Mucosa of stomach (tissue), 1 donor: ENCODE measurements around the gene RUNX3.

Experiments used
- H3K27me3 ChIP-seq: one replicate; pipeline ENCODE4 v1.7.0; 2013; ENCODE audit warnings: mild to moderate bottlenecking, low read length; ENCODE audit not compliant: control insufficient read depth, insufficient read depth
- H3K36me3 ChIP-seq: one replicate; pipeline ENCODE4 v1.7.0; 2013; ENCODE audit warnings: low read length; ENCODE audit not compliant: control insufficient read depth, insufficient read depth
- H3K4me1 ChIP-seq: one replicate; pipeline ENCODE4 v1.7.0; 2013; ENCODE audit warnings: mild to moderate bottlenecking, low read length; ENCODE audit not compliant: control insufficient read depth, insufficient read depth
- H3K4me3 ChIP-seq: one replicate; pipeline ENCODE4 v1.7.0; 2013; ENCODE audit warnings: low read length
- H3K9ac ChIP-seq: one replicate; pipeline ENCODE4 v1.7.0; 2013; ENCODE audit warnings: mild to moderate bottlenecking, low read length, moderate library complexity
- H3K9me3 ChIP-seq: one replicate; pipeline ENCODE4 v1.7.0; 2013; ENCODE audit warnings: mild to moderate bottlenecking, low read length, moderate library complexity; ENCODE audit not compliant: control insufficient read depth
- donor health status: Pancreatic carcinoma.

The RUNX3 gene

DNA sequence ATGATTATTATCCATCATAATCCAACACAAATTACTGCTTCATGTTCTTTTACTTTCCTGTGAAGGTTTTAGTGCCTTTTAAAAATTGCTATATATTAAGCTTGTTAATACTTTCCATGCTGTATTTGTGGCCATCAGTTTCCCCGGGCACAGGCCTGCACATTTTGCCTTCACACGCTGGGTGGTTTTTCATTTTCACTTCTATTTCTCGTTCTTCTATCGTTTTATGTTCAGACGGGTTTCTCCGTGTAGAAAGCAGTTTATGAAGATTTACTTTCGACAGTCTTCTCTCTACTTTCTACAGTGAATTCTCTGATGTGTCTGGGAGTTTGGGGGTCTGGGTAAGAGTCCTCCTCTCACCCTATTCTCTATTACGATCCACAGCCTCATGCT is 9.5 kb downstream of the RUNX3 start:
- H3K9ac ChIP-seq = no peak overlapping the region
- H3K4me3 ChIP-seq = no peak overlapping the region
- no peaks in the 10 kb centered on the region for H3K9me3 ChIP-seq
- H3K36me3 ChIP-seq = no peaks in the 10 kb centered on the region
- peaks cover 24% of the 10 kb centered on the region for H3K27me3 ChIP-seq
- no peaks in the 10 kb centered on the region for H3K4me1 ChIP-seq

DNA sequence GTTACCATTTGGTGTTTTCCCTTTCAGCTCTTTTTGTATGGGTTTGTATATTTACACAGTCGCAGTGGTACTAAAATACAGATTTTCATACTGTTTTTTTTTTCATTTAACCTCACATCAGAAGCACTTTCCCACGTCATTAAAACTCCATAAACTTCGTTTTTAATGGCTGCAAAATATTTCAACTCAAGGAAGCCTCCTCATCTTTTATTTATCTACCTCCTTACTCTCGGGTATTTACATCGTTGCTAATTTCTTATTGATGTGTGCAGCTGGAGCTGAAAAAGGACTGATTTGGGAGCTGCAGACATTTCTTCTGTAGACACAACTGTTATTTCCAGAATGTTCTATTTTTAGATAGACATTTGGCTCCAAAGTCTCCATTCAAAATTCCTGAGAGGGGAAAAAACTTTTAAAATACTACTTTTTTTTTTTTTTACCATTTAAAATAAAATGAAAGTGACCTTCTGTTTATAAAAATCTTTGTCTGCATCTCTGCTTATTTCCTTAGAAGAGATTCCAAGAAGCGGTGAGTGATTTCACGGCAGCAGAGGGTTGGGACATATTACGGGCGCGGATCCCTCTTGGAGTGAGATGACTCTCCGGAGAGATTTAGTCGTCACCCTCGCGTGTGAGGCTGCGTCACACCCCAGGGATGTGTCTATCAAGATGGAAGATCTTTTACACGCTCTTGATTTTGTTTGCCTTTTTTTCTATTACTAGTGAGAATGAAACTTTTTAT is 10.1 kb downstream of the RUNX3 start:
- no peaks in the 10 kb centered on the region for H3K9me3 ChIP-seq
- peaks cover 18% of the 10 kb centered on the region for H3K27me3 ChIP-seq
- H3K36me3 ChIP-seq = no peaks in the 10 kb centered on the region
- H3K9ac ChIP-seq = no peak overlapping the region
- no peak overlapping the region for H3K4me3 ChIP-seq
- H3K4me1 ChIP-seq = peaks cover 4% of the 10 kb centered on the region

DNA sequence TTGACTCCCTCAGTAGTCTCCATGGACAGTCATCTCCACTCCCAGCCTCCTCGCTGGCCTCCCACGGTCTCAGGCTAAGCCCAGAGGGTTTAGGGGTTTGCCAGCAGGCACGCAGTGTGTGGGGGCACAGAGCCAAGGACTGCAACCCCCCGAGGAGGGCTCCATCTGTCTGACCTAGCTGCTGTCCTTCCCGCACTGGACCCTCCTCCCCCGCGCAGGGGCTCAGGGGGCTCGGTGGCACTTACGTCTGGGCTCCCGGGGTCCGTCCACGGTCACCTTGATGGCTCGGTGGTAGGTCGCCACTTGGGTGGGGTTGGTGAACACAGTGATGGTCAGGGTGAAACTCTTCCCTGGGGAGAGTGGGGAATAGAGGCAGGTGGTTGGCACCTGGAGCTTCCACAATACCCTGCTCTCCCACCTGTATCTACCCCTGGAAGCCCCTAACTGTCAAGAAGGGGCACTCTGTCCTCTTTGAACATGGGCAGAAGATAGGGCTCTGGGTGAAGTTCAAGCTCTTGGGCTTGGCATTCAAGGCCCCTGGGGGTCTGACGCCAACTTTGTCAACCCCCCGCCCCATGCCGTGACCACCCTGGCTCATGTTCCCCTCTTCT is 11.0 kb downstream of the RUNX3 start:
- H3K27me3 ChIP-seq = peaks cover 15% of the 10 kb centered on the region
- H3K36me3 ChIP-seq = no peaks in the 10 kb centered on the region
- no peak overlapping the region for H3K9ac ChIP-seq

DNA sequence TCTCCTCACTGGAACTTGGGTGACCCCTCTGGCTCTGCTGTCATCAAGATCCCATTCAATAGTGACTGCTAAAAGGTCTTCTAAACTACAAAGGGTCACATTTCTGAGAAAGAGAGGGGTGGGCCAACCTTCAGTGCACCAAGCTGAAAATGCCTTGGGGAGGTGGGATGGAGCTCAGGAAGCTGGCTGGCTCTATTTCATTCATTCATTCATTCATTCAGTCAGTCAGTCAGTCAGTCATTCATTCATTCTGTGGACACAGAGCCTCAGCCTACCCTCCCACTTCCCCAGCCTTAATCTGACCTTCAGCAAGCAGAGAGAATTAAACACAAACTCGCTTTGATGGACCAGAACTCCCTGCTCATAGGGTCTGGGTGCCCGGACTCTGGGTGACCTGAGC is 11.7 kb downstream of the RUNX3 start:
- Histone ChIP-seq H3K9me3 (no peaks in the 10 kb centered on the region), H3K9ac (no peak overlapping the region), H3K36me3 (no peaks in the 10 kb centered on the region), H3K27me3 (peaks cover 11% of the 10 kb centered on the region), H3K4me3 (no peak overlapping the region), H3K4me1 (peaks cover 16% of the 10 kb centered on the region)

More for the DNA sequence above, 11.0 kb downstream of the RUNX3 start:
- no peak overlapping the region for H3K4me3 ChIP-seq
- peaks cover 12% of the 10 kb centered on the region for H3K4me1 ChIP-seq
- H3K9me3 ChIP-seq = no peaks in the 10 kb centered on the region

DNA sequence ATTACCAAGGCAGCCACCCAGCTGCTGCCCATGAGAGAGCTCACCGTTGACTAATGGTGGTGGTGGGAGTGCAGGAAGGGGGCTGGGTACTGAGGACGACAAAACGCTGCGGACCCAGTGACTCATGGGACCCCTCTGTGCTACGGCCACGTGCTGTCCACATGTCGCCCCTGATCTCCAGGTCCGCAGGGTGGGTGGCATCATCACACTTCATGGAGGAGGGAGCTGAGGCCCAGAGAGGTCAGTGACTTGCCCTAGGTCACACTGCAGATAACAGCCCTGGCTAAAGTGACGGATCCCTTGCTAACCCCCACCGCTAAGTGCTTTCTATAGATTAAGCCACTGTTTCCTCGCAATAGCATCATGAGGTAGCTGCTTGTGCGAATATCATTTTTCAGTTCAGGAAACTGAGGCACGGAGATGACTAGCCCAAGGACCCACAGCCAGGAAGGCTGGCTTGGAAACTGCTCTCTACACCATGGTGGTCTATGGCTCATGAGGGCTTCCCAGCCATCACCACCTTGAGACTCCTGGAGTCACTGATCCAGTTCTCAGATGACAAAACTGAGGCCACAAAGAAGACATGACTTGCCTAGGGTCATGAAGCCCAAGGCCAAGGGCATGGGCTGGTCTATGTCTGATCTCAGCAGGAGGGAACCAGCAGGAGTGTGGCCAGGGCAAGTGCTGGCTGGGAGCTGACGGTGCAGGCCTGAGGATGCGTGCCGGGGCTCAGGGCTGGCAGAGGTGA is 12.6 kb downstream of the RUNX3 start:
- no peaks in the 10 kb centered on the region for H3K36me3 ChIP-seq
- peaks cover 7% of the 10 kb centered on the region for H3K27me3 ChIP-seq
- H3K4me1 ChIP-seq = peaks cover 16% of the 10 kb centered on the region
- no peak overlapping the region for H3K9ac ChIP-seq
- no peak overlapping the region for H3K4me3 ChIP-seq
- no peaks in the 10 kb centered on the region for H3K9me3 ChIP-seq

DNA sequence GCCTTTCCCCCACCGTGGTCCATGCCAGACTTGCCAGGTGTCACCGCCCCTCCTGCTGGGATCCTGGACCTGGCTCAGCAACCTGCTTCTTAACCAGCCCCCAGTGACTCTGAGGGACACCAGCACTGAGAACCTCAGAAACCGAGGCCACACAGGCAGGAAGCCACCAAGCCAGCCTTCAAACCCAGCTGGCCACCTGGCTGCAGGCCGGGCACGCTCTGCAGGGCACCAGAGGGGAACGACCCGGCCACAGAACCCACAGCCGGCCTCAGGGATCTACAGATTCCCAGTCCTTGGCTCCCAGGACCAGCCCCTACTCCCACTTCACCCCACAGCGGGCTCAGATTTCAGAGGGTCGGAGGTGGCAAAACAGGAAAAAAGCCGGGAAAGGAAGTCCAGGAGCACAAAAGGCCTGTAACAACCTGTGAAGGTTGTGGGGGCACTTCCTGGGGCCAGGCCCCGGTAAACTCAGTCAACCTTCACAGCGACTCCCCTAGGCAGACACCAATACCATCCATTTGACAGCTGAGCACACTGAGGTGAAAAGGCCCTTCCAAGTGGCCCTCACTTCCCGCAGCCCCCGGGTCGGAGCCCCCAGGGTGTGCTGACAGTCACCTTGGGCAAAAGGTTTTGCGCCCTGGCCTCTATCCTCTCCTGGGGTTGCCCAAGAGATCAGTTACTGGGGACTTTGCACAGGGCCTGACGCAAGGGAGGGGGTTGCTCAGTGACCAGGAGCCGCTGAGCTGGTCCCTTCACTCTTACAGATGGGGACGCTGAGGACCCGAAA is 14.1 kb downstream of the RUNX3 start:
- Histone ChIP-seq H3K9ac (no peak overlapping the region), H3K36me3 (no peaks in the 10 kb centered on the region), H3K9me3 (no peaks in the 10 kb centered on the region), H3K4me3 (no peak overlapping the region), H3K4me1 (peaks cover 22% of the 10 kb centered on the region), H3K27me3 (peaks cover 4% of the 10 kb centered on the region)

DNA sequence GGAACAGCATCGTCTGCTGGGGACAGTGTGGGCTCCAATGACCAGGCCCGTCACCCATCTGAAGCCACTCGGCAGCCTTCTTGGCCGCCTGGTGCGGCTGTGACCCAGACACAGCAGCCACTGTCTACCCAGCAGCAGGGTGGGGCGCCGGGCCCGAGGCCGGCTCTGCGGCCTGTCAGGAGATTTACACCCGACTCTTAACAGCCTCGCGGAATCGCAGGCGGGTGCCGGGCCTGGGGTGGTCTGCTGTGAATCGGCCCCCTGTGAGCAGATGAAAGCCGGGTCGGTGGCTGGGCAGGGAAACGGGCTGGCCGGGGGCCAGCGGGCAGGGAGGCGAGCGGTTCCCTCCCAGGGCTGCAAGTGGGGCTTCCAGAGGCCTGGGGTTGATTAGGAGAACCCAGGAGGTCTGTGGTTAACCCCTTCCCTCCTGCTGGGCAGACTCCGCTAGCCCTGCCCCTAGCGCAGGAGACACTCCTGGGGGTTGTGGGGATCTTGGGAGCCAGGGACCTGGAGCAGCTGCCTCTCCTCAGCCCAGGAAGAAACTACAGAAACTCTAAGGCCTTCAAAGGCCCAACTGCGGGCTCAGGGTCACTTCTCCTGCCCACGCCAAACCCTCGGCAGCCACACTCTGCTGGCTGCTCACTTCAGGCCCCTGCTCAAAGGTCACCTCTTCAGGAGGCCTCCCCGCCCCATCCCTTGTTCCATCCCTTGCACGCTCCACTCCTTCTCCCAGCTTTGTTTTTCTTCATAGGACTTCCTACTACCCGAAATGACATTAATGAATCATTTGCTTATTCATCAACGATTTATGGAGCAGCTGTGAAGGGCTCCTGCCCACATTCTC is 15.6 kb downstream of the RUNX3 start:
- Histone ChIP-seq H3K9ac (peak overlapping the region; percentile 30), H3K27me3 (peaks cover 4% of the 10 kb centered on the region)

DNA sequence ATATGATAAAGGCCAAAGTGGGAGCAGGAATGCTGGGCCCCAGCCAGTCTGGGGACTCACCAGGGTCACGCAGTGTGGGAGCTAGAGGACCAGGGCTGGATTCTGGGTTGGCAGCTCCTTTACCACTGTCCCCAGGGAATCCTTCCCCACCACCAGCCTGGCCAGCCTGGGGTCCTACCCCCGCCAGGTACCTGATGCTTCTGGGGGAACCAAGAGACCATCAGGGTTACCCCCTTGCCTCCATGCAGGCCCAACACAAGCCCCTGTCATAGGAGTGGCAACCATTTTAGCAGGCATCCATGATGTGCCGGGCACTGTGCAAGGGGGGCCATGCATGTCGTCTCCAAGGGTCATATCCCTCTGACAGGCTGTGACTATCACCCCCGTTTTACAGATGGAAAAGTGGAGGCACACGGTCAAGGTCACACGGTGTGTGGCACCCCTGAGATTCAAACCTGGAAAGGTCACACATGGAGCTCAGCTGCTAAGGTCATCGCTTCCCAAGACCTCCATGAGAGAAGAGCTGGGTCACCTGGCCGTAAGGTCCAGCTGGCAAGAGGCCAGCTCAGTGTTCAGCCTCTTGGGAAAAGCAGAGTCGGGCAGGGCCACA is 16.4 kb downstream of the RUNX3 start:
- Histone ChIP-seq H3K27me3 (peaks cover 2% of the 10 kb centered on the region), H3K4me3 (no peak overlapping the region), H3K9me3 (no peaks in the 10 kb centered on the region), H3K9ac (no peak overlapping the region), H3K36me3 (no peaks in the 10 kb centered on the region), H3K4me1 (peaks cover 30% of the 10 kb centered on the region)

More for the DNA sequence above, 15.6 kb downstream of the RUNX3 start:
- Histone ChIP-seq H3K36me3 (no peaks in the 10 kb centered on the region), H3K4me3 (no peak overlapping the region), H3K9me3 (no peaks in the 10 kb centered on the region), H3K4me1 (peaks cover 30% of the 10 kb centered on the region)

DNA sequence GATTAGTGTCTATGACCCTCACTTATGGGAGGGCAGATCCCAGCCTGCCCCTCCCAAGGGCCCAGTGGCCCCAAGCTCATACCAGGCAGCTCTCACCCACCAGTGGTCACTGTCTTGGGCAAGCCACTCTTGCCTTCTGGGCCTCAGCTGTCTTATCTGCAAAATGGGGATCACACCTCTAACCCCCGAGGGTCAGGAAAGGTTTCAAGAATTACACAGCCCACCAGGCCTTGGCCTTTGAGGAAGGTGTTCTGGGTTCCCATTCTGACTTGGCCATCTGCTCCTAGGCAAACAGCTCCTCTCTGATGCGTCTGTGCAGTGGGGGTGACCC is 16.8 kb downstream of the RUNX3 start:
- Histone ChIP-seq H3K9ac (no peak overlapping the region), H3K4me1 (peaks cover 30% of the 10 kb centered on the region), H3K4me3 (no peak overlapping the region), H3K36me3 (no peaks in the 10 kb centered on the region), H3K27me3 (no peaks in the 10 kb centered on the region), H3K9me3 (no peaks in the 10 kb centered on the region)

DNA sequence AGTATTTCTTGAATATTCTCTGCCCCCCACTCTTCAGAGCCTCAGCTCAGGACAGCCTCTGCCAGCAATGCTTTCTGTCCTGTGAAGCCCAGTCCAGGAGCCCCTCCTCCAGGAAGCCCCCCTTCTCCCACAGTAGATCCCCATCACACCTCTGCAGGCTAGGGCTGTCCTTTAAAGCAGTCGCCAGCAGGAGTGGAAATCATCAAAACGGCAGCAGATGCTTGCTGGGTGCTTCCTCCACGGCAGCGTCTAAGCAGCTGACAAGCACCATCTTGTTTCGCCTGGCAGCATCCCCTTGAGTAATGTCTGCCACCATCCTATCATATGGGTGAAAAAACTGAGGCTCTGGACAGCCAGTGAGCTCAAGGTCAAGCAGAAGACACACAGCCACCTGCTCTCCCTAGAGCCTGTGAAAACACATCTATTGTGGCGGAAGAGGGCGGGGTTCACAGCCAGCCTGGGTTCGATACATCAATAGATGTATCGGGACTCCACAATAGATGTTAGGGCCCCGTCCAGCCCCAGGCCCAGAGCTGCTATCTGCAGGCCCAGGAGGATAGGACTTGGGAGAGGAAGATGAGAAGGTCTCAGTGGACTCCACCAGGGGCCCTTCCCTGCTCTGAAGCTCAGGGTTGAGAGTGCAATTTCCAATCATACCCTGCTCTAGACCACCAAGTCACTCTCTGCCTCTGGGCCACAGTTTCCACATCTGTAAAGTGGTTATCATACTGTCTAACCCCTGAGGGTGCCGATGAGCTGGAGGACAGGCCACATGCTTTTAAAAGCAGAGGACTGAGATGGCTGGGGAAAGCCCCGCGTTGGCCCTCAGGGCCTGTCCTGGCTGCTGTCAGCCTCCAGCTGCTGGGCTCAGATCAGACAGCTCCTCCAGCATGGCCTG is 17.5 kb downstream of the RUNX3 start:
- Histone ChIP-seq H3K4me3 (no peak overlapping the region), H3K9me3 (no peaks in the 10 kb centered on the region), H3K27me3 (no peaks in the 10 kb centered on the region), H3K36me3 (no peaks in the 10 kb centered on the region), H3K9ac (no peak overlapping the region), H3K4me1 (peaks cover 30% of the 10 kb centered on the region)
